Measurements from ENCODE around the gene TMEM192.

- no peak for TF ChIP-seq CTCF (conservative IDR thresholded peaks at IDR 0.05)
- TF ChIP-seq EZH2 (IDR thresholded peaks at IDR 0.05; ENCODE audit: low read depth) = no peak
These were observed 60.0 kb downstream of the TMEM192 start for GRCh38 chr4:165052627-165053026.
